Stimulated activated CD8-positive, alpha-beta memory T cell treated with anti-CD3 and anti-CD28 coated beads, Interleukin-7, amount 100 ng/mL, for 4 hours (primary cell): ENCODE data around the gene ATN1.
A peak's percentile ranks its signal among the peaks of the same experiment; 100 is the strongest.

Experiments
- DNase-seq, 2 donors: peaks; one replicate each; pipeline ENCODE4 v3.0.0-alpha.2; 2020; ENCODE audit warnings: low read depth in 2 of 2

ATN1 gene

GRCh38 chr12:6944381-6945186 is 16.8 kb downstream of the ATN1 start:
- DNase-seq: peak; percentile 76 to 78

- DNase-seq: no peak
These were observed 17.9 kb downstream of the ATN1 start for GRCh38 chr12:6945613-6946012.

DNA sequence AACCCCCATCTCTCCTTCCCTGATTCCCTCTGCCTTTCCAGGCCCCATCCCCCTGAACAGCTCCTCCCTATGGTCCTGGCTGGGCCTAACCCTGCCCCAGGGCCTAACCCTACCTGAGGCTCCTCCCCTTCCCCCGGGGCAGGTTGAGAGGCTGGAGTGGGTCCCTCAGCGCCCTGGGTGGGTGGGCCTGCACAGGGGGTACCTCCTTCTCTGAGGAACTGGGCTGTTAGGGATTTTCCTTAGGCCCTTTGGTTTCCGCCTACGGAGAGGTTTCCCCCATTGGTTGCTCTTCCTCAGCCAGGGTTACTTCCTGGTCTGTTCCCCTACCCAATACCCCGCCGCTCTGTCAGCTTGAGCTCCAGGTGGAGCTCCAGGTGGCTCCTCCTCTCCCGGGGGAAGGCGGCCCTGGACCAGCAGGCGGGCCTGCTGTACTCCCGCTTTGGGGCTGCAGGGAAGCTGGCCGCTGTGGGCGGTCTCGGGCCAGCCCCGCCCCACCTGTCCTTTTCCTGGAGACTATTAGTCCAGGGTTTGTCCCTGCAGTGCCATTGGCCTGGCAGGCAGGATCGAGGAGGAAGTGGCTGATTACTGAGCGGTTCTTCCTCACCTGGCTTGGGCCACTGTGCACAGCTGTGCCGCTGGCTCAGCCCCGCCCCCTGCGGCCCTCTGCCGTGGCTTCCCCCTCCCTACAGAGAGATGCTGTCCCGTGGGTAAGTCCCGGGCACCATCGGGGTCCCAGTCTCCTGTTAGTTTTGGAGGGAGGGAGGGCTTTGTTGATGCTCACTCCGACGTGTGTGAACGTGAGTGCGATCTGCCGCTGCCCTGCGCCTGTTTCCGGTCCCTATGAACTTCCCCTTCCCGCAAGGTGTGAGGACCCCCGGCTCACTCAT is 18.5 kb downstream of the ATN1 start:
- DNase-seq: no peak

- DNase-seq: no peak
These were observed 19.2 kb downstream of the ATN1 start for GRCh38 chr12:6946920-6947374.

- no peak for DNase-seq
These were observed 19.9 kb downstream of the ATN1 start for GRCh38 chr12:6947615-6948014.

- no peak for DNase-seq
These were observed 21.3 kb downstream of the ATN1 start for GRCh38 chr12:6948873-6949594.

GRCh38 chr12:6950401-6950801 is 22.6 kb downstream of the ATN1 start:
- no peak for DNase-seq

- peak; percentile 62 to 71 for DNase-seq
These were observed 23.2 kb downstream of the ATN1 start, which contains the start of gene PTPN6 for GRCh38 chr12:6950811-6951540. PTPN6 (plus strand) TSS chr12:6951356; CDS start chr12:6951513, 157 bp downstream.

DNA sequence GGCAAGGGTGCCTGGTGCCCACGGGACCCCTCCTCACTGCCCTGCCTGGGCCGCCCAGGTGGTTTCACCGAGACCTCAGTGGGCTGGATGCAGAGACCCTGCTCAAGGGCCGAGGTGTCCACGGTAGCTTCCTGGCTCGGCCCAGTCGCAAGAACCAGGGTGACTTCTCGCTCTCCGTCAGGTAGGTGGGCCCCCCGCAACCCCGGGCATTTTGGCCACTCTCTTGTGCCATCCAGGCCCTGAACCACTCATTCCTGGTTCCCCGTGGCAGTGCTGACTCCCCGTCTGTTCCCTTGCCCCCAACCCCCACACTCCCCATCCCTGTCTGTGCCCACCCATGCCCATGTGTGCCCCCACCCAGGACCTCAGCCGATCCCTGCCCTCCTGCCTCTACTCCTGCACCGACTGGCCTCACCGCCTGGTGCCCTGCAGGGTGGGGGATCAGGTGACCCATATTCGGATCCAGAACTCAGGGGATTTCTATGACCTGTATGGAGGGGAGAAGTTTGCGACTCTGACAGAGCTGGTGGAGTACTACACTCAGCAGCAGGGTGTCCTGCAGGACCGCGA is 23.9 kb downstream of the ATN1 start:
- DNase-seq: no peak

GRCh38 chr12:6952121-6952862 is 24.5 kb downstream of the ATN1 start:
- no peak for DNase-seq

- no peak for DNase-seq
These were observed 25.2 kb downstream of the ATN1 start for GRCh38 chr12:6952863-6953441.

DNA sequence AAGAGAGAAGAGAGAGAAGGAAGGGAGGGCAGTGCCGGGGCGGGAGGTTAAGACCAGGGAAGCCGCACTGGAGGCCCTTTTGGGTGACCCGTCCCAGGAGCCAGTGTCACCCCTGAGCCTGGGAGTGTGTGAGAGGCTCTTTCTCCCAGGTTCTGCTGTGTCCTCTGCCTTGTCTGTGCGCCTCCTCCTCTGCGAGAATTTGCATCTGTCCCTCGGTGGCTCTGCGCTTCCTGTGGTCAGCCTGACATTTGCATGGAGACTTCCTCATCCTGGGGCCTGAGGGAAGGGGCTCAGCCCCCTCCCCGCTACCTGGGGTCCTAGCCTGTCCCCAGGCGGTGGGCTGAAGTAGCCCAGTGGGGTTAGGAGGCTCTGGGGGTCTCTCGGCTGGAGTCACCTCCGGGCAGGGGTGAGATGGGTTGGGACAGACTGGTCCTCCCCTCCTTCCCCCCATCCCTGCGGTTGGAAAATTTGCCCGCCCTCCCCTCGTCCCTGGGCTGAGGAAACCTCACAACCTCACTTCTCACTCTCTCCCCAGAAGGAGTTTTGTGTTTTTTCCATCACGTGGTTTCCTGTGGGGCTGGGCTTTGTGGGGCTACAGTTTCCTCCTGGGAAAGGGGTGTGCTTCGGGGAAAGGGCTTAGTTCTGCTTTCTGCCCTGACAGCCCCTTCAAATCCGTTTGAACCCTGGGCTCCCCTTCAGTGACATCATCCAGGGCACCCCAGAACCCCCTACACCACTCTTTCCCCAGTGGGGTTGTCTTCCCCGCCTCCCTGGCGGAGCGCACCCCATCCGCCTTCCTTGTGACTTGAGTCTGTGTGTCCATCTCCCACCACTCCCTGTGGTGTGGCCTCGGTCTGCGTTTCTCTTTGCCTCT is 25.9 kb downstream of the ATN1 start:
- DNase-seq: peak; percentile 83 to 93

DNA sequence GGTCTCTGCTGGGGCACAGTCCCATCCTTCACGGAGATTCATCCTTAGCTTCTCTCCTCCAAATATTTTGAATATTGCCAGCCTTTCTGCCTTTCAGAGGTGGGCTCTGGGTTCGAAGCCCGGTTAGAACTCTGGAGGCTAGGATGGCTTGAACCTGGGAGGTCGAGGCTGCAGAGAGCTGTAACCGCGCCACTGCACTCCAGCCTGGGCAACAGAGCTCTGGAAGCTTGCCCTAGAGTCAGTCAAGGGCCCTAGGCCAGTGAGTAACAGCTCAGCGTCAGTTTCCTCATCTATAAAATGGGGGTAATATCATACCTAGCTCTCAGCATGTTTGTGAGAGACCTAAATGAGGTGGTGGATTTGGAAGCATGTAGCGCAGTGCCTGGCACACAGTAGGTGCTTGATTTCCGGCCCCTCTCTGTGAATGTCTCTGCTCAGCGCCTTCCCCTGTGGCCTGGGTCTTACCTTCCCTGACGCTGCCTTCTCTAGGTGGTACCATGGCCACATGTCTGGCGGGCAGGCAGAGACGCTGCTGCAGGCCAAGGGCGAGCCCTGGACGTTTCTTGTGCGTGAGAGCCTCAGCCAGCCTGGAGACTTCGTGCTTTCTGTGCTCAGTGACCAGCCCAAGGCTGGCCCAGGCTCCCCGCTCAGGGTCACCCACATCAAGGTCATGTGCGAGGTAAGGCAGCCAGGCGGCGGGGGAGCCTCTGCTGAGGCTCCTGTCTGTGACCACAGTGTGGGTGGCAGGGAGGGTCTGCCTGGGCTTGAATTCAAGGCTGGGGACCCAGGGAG is 26.8 kb downstream of the ATN1 start:
- DNase-seq: no peak

DNA sequence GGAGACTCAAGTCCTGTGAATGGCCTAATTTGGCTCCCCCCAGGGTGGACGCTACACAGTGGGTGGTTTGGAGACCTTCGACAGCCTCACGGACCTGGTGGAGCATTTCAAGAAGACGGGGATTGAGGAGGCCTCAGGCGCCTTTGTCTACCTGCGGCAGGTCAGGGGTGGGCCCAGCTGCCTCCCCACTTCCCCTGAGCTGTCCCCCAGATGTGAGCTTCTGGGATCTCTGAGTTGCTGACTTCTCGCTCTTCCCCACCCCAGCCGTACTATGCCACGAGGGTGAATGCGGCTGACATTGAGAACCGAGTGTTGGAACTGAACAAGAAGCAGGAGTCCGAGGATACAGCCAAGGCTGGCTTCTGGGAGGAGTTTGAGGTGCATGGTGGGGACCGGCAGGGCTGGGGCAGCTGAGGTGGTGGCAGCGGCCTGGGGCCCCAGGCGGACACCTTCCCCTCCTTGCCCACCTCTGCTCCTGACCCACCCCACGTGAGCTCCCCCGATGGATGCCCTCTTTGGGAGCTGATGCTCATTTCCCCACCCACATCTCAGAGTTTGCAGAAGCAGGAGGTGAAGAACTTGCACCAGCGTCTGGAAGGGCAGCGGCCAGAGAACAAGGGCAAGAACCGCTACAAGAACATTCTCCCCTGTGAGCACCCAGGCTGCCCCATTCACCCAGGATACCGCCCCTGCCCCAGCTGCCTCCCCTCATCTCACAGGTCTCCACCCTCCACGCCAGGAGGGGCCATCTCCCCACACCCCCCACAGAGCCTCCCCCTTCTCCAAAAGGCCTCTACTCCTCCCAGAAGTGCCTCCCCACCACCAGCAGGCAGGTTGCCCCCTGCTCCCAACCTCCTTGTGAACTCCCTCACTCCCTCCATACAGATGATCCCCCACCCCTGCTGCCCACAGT is 27.6 kb downstream of the ATN1 start:
- DNase-seq: no peak

GRCh38 chr12:6956021-6956727 is 28.4 kb downstream of the ATN1 start:
- DNase-seq: no peak

- no peak for DNase-seq
These were observed 29.5 kb downstream of the ATN1 start for GRCh38 chr12:6957151-6957701.
